H9 (cell line): ENCODE data around the gene EPS8L3. TPM values are rescaled to one million over a fixed set of nuclear protein-coding genes. Genes with fewer than 3 reads are reported as not detected.

ENCODE experiments used
- DNase-seq: peaks from one replicate; pipeline ENCODE4 v3.0.0-alpha.2; 2017
- H2AFZ ChIP-seq: one replicate; pipeline ENCODE4 v1.6.1; 2013; ENCODE audit warnings: mild to moderate bottlenecking, low read length, control low read depth, moderate library complexity
- H2AK5ac ChIP-seq: 2 replicates; pipeline ENCODE4 v1.6.1; 2013; ENCODE audit warnings: low read length, control low read depth, mixed read lengths; ENCODE audit not compliant: insufficient read length
- H2BK120ac ChIP-seq: one replicate; pipeline ENCODE4 v1.6.1; 2013; ENCODE audit warnings: low read depth, mild to moderate bottlenecking, low read length, control low read depth, inconsistent platforms; ENCODE audit not compliant: poor library complexity, severe bottlenecking
- H2BK12ac ChIP-seq: 2 replicates; pipeline ENCODE4 v1.6.1; 2013; ENCODE audit warnings: low read length, control low read depth, mixed read lengths, low read depth; ENCODE audit not compliant: insufficient read length
- H2BK15ac ChIP-seq: 2 replicates; pipeline ENCODE4 v1.6.1; 2013; ENCODE audit warnings: low read depth, low read length, control low read depth
- H2BK20ac ChIP-seq: one replicate; pipeline ENCODE4 v1.6.1; 2013; ENCODE audit warnings: low read depth, mild to moderate bottlenecking, low read length, control low read depth, inconsistent platforms; ENCODE audit not compliant: poor library complexity, severe bottlenecking
- H2BK5ac ChIP-seq: 2 replicates; pipeline ENCODE4 v1.6.1; 2013; ENCODE audit warnings: low read length, control low read depth, mixed read lengths; ENCODE audit not compliant: insufficient read length
- H3K14ac ChIP-seq: 2 replicates; pipeline ENCODE4 v1.6.1; 2013; ENCODE audit warnings: low read length, control low read depth; ENCODE audit not compliant: insufficient read depth
- H3K18ac ChIP-seq: 2 replicates; pipeline ENCODE4 v1.6.1; 2013; ENCODE audit warnings: low read depth, mild to moderate bottlenecking, mixed read lengths, low read length, control low read depth; ENCODE audit not compliant: insufficient read length
- H3K23ac ChIP-seq: 2 replicates; pipeline ENCODE4 v1.6.1; 2013; ENCODE audit warnings: low read length, control low read depth, mixed read lengths, low read depth; ENCODE audit not compliant: insufficient read length
- H3K23me2 ChIP-seq: 2 replicates; pipeline ENCODE4 v1.6.1; 2013; ENCODE audit warnings: low read depth, mild to moderate bottlenecking, mixed read lengths, low read length, control low read depth; ENCODE audit not compliant: insufficient read length, poor library complexity, severe bottlenecking
- H3K27ac ChIP-seq: 2 replicates; pipeline ENCODE4 v1.5.1; 2013; ENCODE audit warnings: low read length, control low read depth, mixed read lengths, low read depth; ENCODE audit not compliant: insufficient read length
- H3K27me3 ChIP-seq: 2 replicates; pipeline ENCODE4 v1.6.1; 2013; ENCODE audit warnings: low read length, control low read depth, inconsistent platforms; ENCODE audit not compliant: insufficient read depth
- H3K4ac ChIP-seq: 2 replicates; pipeline ENCODE4 v1.6.1; 2013; ENCODE audit warnings: low read depth, mild to moderate bottlenecking, control low read depth, inconsistent platforms, low read length, moderate library complexity
- H3K4me1 ChIP-seq: 2 replicates; pipeline ENCODE4 v1.6.1; 2013; ENCODE audit warnings: low read length, control low read depth, inconsistent platforms; ENCODE audit not compliant: insufficient read depth
- H3K4me2 ChIP-seq: 2 replicates; pipeline ENCODE4 v1.6.1; 2013; ENCODE audit warnings: low read length, control low read depth, mixed read lengths; ENCODE audit not compliant: insufficient read length, insufficient read depth
- H3K56ac ChIP-seq: 2 replicates; pipeline ENCODE4 v1.6.1; 2013; ENCODE audit warnings: low read depth, mild to moderate bottlenecking, mixed read lengths, low read length, control low read depth; ENCODE audit not compliant: insufficient read length
- H3K79me1 ChIP-seq: 2 replicates; pipeline ENCODE4 v1.6.1; 2013; ENCODE audit warnings: low read depth, mild to moderate bottlenecking, moderate library complexity, low read length, control low read depth, inconsistent platforms; ENCODE audit not compliant: insufficient read depth, poor library complexity, severe bottlenecking
- H3K79me2 ChIP-seq: 2 replicates; pipeline ENCODE4 v1.6.1; 2013; ENCODE audit warnings: low read length, control low read depth, inconsistent platforms; ENCODE audit not compliant: insufficient read depth
- H3K9ac ChIP-seq: 2 replicates; pipeline ENCODE4 v1.6.1; 2013; ENCODE audit warnings: low read length, control low read depth, mixed read lengths; ENCODE audit not compliant: insufficient read length; ENCODE audit errors: extremely low read depth
- H3K9me3 ChIP-seq: one replicate; pipeline ENCODE4 v1.6.1; 2013; ENCODE audit warnings: low read depth, low read length, inconsistent platforms; ENCODE audit not compliant: control insufficient read depth
- H3T11ph ChIP-seq: one replicate; pipeline ENCODE4 v1.6.1; 2013; ENCODE audit warnings: mild to moderate bottlenecking, low read length, control low read depth, inconsistent platforms
- H4K20me1 ChIP-seq: one replicate; pipeline ENCODE4 v1.6.1; 2013; ENCODE audit not compliant: control insufficient read depth, insufficient read length, insufficient read depth
- H4K5ac ChIP-seq: 2 replicates; pipeline ENCODE4 v1.6.1; 2013; ENCODE audit warnings: low read depth, mild to moderate bottlenecking, mixed read lengths, low read length, control low read depth; ENCODE audit not compliant: insufficient read length
- H4K8ac ChIP-seq: replicated peaks from 2 replicates; pipeline ENCODE4 v1.6.1; 2013; ENCODE audit warnings: low read length, control low read depth, mixed read lengths, low read depth; ENCODE audit not compliant: insufficient read length
- H4K91ac ChIP-seq: 2 replicates; pipeline ENCODE4 v1.6.1; 2013; ENCODE audit warnings: low read depth, mild to moderate bottlenecking, moderate library complexity, mixed read lengths, low read length, control low read depth; ENCODE audit not compliant: insufficient read length
- H3K27ac Mint-ChIP-seq, 3 experiments: 2 replicates in 2 of 3; 3 replicates in 1 of 3; pipeline ENCODE4 v1.8.0; 2020 to 2021; ENCODE audit warnings: mixed read lengths in 3 of 3, mild to moderate bottlenecking in 1 of 3, moderate library complexity in 1 of 3
- H3K27me3 Mint-ChIP-seq: 2 replicates; pipeline ENCODE4 v1.8.0; 2021; ENCODE audit warnings: low read depth, mild to moderate bottlenecking, moderate library complexity, mixed read lengths
- H3K36me3 Mint-ChIP-seq, 3 experiments: 2 replicates in 2 of 3; 3 replicates in 1 of 3; pipeline ENCODE4 v1.8.0; 2020 to 2021; ENCODE audit warnings: low read depth in 3 of 3, mixed read lengths in 3 of 3; ENCODE audit not compliant: insufficient read depth in 1 of 3
- H3K4me1 Mint-ChIP-seq, 2 experiments: 2 replicates each; pipeline ENCODE4 v1.8.0; 2020; ENCODE audit warnings: mixed read lengths in 2 of 2
- H3K4me3 Mint-ChIP-seq, 2 experiments: 2 replicates in 1 of 2; 3 replicates in 1 of 2; pipeline ENCODE4 v1.8.0; 2020 to 2021; ENCODE audit warnings: mild to moderate bottlenecking in 2 of 2, mixed read lengths in 2 of 2, moderate library complexity in 1 of 2
- H3K9me3 Mint-ChIP-seq, 2 experiments: 2 replicates in 1 of 2; 3 replicates in 1 of 2; pipeline ENCODE4 v1.8.0; 2020; ENCODE audit warnings: mild to moderate bottlenecking in 2 of 2, mixed read lengths in 2 of 2, moderate library complexity in 1 of 2
- CTCF ChIP-seq: fragments of 200-600 bp; sonication (generic); conservative IDR thresholded peaks from 3 replicates; pipeline ENCODE4 v1.8.0; 2021; ENCODE audit warnings: antibody characterized with exemption, mild to moderate bottlenecking
- WGBS: extraction: QIAGEN DNeasy Blood & Tissue Kit; methylation state at CpG from one replicate; pipeline ENCODE4 v1.1.7; 2013; ENCODE audit warnings: missing lambda C conversion rate, low lambda C conversion rate, mixed read lengths; ENCODE audit not compliant: insufficient read length; ENCODE audit errors: extremely low coverage; 5-methylcytosine and 5-hydroxymethylcytosine counted together
- total RNA-seq: library from RNA; stranded (reverse); gene quantifications from 2 replicates; pipeline ENCODE4 v1.2.1, GENCODE V29; 2021

Gene EPS8L3
- total RNA-seq, 1 experiment from 2014 or later: not detected

DNA sequence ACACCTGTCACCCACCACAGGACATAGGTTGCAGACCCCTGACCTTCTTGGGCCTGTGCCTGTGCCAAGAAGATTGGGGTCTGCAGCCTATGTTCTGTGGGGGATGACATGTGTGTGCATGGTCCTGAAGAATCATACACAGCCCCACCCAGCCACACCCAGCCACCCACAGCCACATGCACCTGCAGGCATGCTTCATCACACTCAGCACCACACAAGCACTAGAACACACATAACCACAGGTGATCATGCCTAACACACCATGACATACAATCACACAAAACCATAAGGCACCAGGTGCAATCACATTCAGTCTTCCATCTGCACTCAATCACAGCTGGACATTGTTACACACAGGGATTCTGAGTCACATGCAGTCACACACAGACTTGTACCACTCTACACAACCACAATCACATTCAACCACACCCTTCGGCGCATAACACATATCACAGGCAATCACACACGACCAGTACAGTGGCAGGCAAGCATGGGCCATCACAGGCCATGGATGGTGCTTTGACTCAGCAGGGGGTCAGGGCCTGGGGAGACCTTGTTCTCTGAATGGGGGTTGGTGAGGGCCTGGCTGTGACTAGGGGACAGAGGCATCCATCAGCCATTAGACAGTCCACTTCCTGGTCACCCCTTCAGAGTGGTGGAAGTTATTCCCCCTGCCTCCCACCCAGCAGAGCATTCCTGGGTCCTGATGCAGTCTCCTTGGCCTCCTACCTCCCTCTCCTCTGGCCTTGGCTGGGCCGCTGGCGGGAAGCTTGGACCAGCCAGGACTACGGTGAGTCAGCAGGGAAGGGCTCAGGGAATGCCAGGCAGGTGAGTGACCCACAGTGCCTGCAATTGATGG lies 44.3 kb upstream of the EPS8L3 start:
- Histone ChIP-seq H3K27me3 (no peaks in the 10 kb centered on the region), H2BK20ac (no peak overlapping the region), H4K5ac (no peak overlapping the region), H3K23ac (no peak overlapping the region), H3K79me1 (no peaks in the 10 kb centered on the region), H3K9ac (no peak overlapping the region), H2BK15ac (no peak overlapping the region), H2BK120ac (no peak overlapping the region), H3K4me1 (no peaks in the 10 kb centered on the region), H2AFZ (no peak overlapping the region), H3K23me2 (no peaks in the 10 kb centered on the region), H2AK5ac (no peak overlapping the region), H3K56ac (no peak overlapping the region), H3T11ph (no peak overlapping the region), H4K8ac (no peak overlapping the region), H3K27ac (no peak overlapping the region), H3K4me2 (no peak overlapping the region), H3K9me3 (no peaks in the 10 kb centered on the region), H4K20me1 (no peaks in the 10 kb centered on the region), H2BK5ac (no peak overlapping the region), H3K79me2 (no peaks in the 10 kb centered on the region), H3K4ac (no peak overlapping the region), H4K91ac (no peak overlapping the region), H2BK12ac (no peak overlapping the region), H3K18ac (no peak overlapping the region), H3K14ac (no peak overlapping the region)
- Mint-ChIP-seq H3K36me3 (no peaks in the 10 kb centered on the region), H3K9me3 (no peaks in the 10 kb centered on the region), H3K4me3 (no peak overlapping the region), H3K4me1 (peaks cover 16 to 21% of the 10 kb centered on the region in 2 experiments), H3K27ac (no peak overlapping the region), H3K27me3 (no peaks in the 10 kb centered on the region)
- no peak for TF ChIP-seq CTCF
- no CpG with 5 or more reads among the region's 6 CpGs for WGBS
- no peak for DNase-seq
